Gastroesophageal sphincter (tissue), 3 donors: ENCODE measurements around the gene CDCP2.

Source experiments
- CTCF ChIP-seq, 4 experiments: fragments of 200-600 bp in 2 of 4; fragments of 450-650 bp in 2 of 4; sonication (generic) in 1 of 4; IDR thresholded peaks; one replicate each; pipeline ENCODE4 v1.5.1; 2017 to 2019; ENCODE audit warnings: antibody characterized with exemption in 4 of 4, mild to moderate bottlenecking in 2 of 4, moderate library complexity in 2 of 4
- EP300 ChIP-seq: sonication (generic); formaldehyde crosslinking; IDR thresholded peaks from one replicate; pipeline ENCODE4 v1.6.1; 2017; ENCODE audit warnings: antibody characterized with exemption, mild to moderate bottlenecking
- POLR2A ChIP-seq, 2 donors: fragments of 450-650 bp; IDR thresholded peaks; one replicate each; pipeline ENCODE4 v1.6.1; 2017; ENCODE audit warnings: antibody characterized with exemption in 2 of 2, mild to moderate bottlenecking in 2 of 2, moderate library complexity in 1 of 2
- POLR2AphosphoS5 ChIP-seq: sonication (generic); formaldehyde crosslinking; IDR thresholded peaks from one replicate; pipeline ENCODE4 v1.6.1; 2017; ENCODE audit warnings: antibody characterized with exemption

- TF ChIP-seq CTCF (IDR thresholded peaks at IDR 0.05) = no peak
- no peak for TF ChIP-seq POLR2AphosphoS5
- no peak for TF ChIP-seq POLR2A (IDR thresholded peaks at IDR 0.05)
- no peak for TF ChIP-seq EP300
Observed at GRCh38 chr1:54186056-54186455, 33.3 kb upstream of the CDCP2 start.
